Measurements from ENCODE around the gene RNASEH2A.
A peak's percentile ranks its signal among the peaks of the same experiment; 100 is the strongest.

Gene RNASEH2A

GRCh38 chr19:12806242-12807081 is at the start of gene RNASEH2A:
Gene RNASEH2A (plus strand): TSS chr19:12806584. CDS start chr19:12806674, 90 bp downstream.
- DNase-seq = peak; percentile 89

GRCh38 chr19:12757544-12758274 is 48.7 kb upstream of the RNASEH2A start:
- peak; percentile 79 for DNase-seq

DNA sequence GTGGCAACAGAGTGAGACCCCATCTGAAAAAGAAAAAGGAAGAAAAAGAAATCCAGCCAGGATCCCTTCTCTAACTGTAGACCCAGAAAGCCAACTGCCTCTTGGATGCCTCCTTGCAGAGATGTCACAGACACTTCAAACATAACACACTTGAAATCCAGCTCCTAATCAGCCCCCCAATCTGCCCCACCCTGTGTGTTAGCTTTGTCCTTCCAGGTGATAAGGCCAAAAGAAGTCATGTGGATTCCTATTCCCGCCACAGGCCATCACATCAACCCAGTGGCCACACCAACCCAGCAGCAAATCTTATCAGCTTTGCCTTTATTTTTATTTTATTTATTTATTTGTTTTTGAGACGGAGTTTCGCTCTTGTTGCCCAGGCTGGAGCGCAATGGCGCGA is 46.7 kb upstream of the RNASEH2A start:
- no peak for DNase-seq

GRCh38 chr19:12763100-12763499 is 43.3 kb upstream of the RNASEH2A start:
- DNase-seq = no peak

- DNase-seq = no peak
Measured at GRCh38 chr19:12764698-12765097, 41.7 kb upstream of the RNASEH2A start.

GRCh38 chr19:12766051-12766521 is 40.3 kb upstream of the RNASEH2A start:
- DNase-seq = no peak

DNA sequence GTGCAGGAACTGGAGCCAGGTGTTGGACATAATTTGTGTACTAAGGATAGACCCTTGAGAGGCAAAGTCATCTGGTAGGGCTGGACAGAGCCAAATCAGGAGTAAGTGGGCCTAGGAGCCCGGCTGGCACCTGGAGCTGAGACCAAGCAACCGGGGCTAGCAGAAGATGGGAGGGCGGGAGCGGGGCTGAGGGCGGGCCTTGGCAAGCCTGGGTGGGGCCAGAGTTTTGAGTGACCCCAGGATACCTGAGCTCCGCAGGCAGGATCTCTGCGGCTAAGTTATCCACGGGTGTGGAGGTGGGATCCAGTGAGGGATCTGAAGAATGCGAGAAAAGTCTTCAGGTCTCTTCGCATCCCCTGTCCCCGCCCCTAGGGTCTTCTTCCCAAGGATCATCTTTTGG is 39.2 kb upstream of the RNASEH2A start:
- no peak for DNase-seq

DNA sequence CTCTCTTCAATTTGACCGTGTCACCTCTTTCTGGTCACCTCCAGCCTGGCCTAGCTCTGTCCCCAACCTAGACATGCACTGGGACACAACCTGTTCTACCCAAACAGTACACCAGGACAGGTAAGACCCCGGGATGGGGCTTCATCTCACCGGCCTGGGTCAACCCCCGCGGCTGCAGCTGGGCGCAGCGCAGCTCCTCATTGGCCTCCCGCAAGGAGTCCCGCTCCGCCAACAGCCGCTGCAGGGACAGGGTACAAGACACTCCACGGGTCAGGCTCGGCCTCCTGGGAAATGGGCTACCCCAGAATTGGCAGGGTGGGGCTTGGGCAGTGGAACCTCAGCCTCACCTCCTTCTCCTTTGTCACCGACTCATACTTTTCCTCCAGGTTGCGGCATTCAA is 38.7 kb upstream of the RNASEH2A start:
- DNase-seq = no peak

GRCh38 chr19:12769689-12770088 is 36.7 kb upstream of the RNASEH2A start:
- no peak for DNase-seq

GRCh38 chr19:12770922-12771321 is 35.5 kb upstream of the RNASEH2A start:
- no peak for DNase-seq

DNA sequence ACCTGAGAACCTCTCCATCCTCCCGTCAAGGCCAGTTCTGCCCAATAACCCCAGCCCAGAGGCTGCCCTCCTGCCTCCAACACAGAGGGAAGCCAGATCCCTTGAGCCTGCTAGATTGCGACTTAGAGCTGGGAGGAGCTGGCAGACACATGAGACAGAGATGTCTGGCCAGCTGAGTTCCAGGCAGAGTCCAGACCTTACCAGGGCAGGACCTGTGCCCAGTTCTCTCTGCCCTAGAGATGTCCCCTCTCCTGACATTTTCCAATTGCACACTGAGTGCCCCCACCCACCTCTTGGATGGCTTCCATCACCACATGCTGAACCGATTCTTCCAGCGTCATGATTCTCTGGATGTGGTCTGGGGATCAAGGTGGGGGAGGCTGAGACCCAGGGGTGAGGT is 34.1 kb upstream of the RNASEH2A start:
- DNase-seq = no peak

DNA sequence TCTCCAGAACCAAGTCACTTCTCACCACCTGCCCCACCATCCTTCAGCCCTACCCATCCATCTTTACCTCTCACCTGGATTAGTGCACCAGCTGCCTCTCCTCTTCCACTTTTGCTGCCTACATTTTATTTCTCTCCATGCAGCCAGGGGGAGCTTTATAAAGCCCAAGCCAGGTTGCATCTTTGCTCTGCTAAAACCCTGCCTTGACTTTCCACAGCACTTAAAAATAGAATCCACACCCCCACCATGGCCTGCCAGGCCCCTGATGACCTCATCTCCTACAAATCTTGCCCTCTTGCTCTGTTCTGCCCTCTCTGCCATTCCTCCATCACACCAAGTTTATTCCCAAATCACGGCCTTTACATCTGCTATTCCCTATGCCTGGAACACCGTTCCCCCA is 32.8 kb upstream of the RNASEH2A start:
- peak; percentile 26 for DNase-seq

GRCh38 chr19:12774588-12775555 is 31.5 kb upstream of the RNASEH2A start, which contains the start of gene HOOK2:
Gene HOOK2 (minus strand): TSS chr19:12775552. CDS start chr19:12775449, 103 bp downstream.
- no peak for DNase-seq

- DNase-seq = peak; percentile 81
Measured at GRCh38 chr19:12777217-12778016, 29.0 kb upstream of the RNASEH2A start.

DNA sequence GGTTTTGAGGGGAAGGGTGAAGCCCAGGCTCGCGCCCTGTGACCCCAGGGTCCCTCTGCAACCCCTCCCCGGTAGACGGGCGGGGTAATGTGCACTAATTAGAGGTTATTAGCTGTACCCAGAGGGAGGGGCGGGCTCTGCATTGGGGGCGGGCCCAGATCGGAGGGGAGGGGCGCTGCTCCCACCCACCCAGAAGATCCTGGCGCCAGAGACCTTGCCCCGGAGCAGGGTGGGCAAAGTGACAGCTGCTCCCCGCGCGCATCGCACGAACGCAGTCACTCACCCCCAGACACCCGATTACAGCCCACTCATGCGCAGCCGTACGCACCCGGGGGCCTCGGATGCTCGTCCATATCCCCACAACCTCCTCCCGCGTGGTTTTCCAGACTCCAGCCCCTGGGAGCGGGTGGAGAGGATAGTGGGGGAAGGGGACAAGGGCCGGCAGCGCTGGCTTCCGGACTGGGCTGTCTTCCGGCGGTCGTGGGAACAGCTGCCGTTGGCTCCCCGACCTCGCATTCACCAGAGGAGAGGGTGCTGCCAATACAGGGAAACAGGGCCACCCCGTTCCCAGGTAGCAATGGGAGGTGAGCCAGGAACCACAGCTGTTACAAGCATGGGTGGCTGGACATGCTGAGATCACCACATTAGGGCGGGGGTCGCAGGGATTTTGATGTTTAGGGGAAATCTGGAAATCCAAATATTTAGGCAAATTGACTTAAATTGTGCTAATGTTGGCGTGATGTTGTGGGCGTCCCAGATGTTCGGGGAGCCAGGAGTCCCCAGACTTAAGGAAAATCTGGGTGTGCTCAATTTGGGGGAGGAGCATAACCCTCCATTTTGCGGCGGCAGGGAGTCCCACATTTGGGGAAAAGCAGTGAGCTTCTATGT is 28.1 kb upstream of the RNASEH2A start:
- peak; percentile 58 for DNase-seq

DNA sequence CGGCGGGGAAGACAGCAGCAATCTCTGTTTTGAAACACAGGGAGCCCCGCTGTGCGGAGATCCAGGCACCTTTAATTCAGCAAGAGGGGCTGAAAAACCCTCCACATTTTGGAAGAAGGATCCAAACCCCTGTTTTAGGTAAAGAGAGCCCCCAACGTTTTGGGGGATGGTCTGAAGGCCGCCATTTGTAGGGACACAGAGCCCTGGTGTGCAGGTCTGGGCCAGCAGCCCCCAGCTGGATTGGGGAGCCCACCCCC is 27.6 kb upstream of the RNASEH2A start:
- DNase-seq = no peak

DNA sequence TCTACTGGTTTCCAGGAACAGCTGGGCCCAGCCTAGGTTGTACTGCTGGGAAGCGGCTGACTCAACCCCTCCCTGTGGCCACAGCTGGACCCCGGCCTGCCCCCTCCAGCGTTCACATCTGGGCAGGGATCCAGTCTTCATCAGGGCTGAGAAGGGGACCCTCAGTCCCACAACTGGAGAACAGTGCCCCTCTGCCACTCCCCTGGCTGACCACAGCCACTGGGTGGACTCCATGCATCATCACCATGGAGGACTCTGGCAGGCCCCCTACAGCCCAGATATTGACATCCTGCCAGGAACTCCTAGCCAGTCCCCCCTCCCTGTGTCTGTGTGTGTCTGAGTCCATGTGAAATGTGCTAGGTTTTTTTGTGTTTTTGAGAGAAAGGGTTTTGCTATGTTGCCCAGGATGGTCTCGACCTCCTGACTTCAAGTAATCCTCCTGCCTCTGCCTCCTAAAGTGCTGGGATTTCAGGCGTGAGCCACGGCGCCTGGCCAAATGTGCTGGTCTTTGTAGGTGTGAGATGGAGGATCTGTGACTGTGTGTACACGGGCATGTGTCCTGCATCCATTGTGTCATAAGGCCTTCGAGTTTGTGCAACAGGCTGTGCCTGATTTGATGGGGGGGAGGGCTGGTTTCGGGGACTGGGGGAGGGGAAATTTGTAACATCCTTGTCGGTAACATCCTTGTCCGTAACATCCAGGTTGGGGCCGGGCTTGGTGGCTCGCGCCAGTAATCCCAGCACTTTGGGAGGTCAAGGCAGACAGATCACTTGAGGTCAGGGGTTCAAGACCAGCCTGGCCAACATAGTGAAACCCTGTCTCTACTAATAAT is 27.0 kb upstream of the RNASEH2A start:
- DNase-seq = peak; percentile 68

DNA sequence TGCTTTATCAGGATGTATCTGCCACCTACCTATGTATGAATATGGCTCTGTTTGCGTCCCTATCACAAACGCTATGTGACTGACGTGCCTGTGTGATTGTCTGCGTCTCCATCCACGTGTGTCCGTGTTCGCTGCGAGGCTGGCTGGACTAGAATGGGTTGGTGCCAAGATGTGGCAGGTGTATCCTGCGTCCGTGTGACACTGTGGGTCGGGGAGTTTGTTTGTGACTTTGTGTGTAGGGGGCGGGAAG is 24.3 kb upstream of the RNASEH2A start:
- no peak for DNase-seq

GRCh38 chr19:12782424-12783290 is 23.7 kb upstream of the RNASEH2A start:
- peak; percentile 67 for DNase-seq
